ENCODE measurements around the gene TKFC. TPM values are rescaled to one million over a fixed set of nuclear protein-coding genes. Genes with fewer than 3 reads are reported as not detected.

The TKFC gene
- total and polyA plus RNA-seq, 9 of the 15 experiments (the other 6 are each of a cell fraction or from before 2014, with no cell fraction given): 2.0 to 61.7 (median 28.5) TPM

DNA sequence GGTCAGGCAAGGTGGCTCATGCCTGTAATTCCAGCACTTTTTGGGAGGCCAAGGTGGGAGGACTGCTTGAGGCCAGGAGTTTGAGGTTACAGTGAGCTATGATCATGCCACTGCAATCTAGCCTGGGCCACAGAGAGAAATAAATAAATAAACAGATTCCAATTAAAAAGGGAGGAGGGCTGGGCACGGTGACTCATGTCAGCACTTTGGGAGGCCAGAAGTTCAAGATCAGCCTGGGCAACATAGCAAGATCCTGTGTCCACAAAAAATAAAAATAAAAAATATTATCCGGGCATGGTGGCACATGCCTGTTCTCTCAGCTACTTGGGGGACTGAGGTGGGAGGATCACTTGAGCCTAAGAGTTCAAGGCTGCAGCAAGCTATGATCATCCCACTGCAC lies 21.2 kb downstream of the TKFC start:
- peak overlapping the region in 1 of 2 experiments; percentile 89; a peak in 1 of 4 replicates for H3K9ac ChIP-seq (ENCODE audit: insufficient read depth in 1 of 2, low read depth in 2 of 2, low read length in 2 of 2)
- in situ Hi-C loops (cut with MboI): no loop called here
- H3K4me2 ChIP-seq (ENCODE audit: insufficient read depth, low read length): no peak overlapping the region; the same call in 1 of the 2 replicates
- POLR2A ChIA-PET: interaction anchor here (0.6 to 2.5 kb wide), 6 partner anchors 9 to 1160 kb away, joined by 3 to 8 read pairs (median 3); no protein-coding TSS in a partner anchor
- whole genome bisulfite sequencing (ENCODE audit: insufficient coverage, low coverage, missing lambda C conversion rate): 63% methylated on average over 2 of the region's 2 CpGs
- peaks cover 3% of the 10 kb centered on the region for H3K9me1 ChIP-seq (ENCODE audit: control insufficient read depth, insufficient read depth, low read length)
- H3K4me1 ChIP-seq (replicated peaks in 1 of 2; ENCODE audit: control insufficient read depth in 2 of 2, insufficient read depth in 2 of 2, low read length in 2 of 2): peaks cover 26 to 29% of the 10 kb centered on the region in 2 experiments
- H3K27ac ChIP-seq (ENCODE audit: extremely low read depth, low read depth, low read length): peak overlapping the region; percentile 41; the same call in 2 of the 3 replicates
- no peak overlapping the region for H3K4me3 ChIP-seq
- no peaks in the 10 kb centered on the region for H3K27me3 ChIP-seq (ENCODE audit: control insufficient read depth in 2 of 2, insufficient read depth in 2 of 2, low read length in 2 of 2)
- BruUV-seq (replicated peaks): no TSS peak
- CTCF ChIA-PET (ENCODE audit: low intra/inter-chr PET ratio): no interaction called here
- peaks cover 53% of the 10 kb centered on the region; the same call in 2 of the 3 replicates for H3K36me3 ChIP-seq (ENCODE audit: control insufficient read depth, insufficient read depth, low read length)
- no peaks in the 10 kb centered on the region for H3K9me3 ChIP-seq (replicated peaks; ENCODE audit: control insufficient read depth, insufficient read depth, low read depth, low read length)
- no peak for FAIRE-seq
- no peak for DNase-seq (ENCODE audit: extremely low read depth in 1 of 4, low spot score in 3 of 4)
- intact Hi-C loops (cut with micrococcal nuclease): no loop called here
- peaks cover 2% of the 10 kb centered on the region; the same call in 2 of the 3 replicates for H3K79me2 ChIP-seq (ENCODE audit: control insufficient read depth, insufficient read depth, low read length)
- no peak for ATAC-seq
- H4K20me1 ChIP-seq (replicated peaks; ENCODE audit: control insufficient read depth, insufficient read depth, low read length): no peaks in the 10 kb centered on the region
- TF ChIP-seq ZNF253 (CRISPR knock-in tag; conservative IDR thresholded peaks at IDR 0.05) (no peak), KDM1A (IDR thresholded peaks at IDR 0.05) (0 out of 4 replicates have a peak, but pooled peaks of 1 of the 2 experiments have one; percentile 7), FOSL1 (tag; conservative IDR thresholded peaks at IDR 0.05) (peak; percentile 46; the same call in 1 of the 2 replicates), BCOR (IDR thresholded peaks at IDR 0.05) (peak; percentile 29; the same call in 1 of the 2 replicates), SIRT6 (IDR thresholded peaks at IDR 0.05; ENCODE audit: low read depth, low read length) (no peak), SRSF3 (IDR thresholded peaks at IDR 0.05; ENCODE audit: insufficient read depth, low read length) (no peak), PHB (CRISPR knock-in tag; IDR thresholded peaks at IDR 0.05) (no peak), ZNF121 (CRISPR knock-in tag; conservative IDR thresholded peaks at IDR 0.05) (peak; percentile 88), GTF2E2 (tag; IDR thresholded peaks at IDR 0.05) (no peak), PHF21A (IDR thresholded peaks at IDR 0.05; ENCODE audit: borderline replicate concordance, low read depth) (no peak), RBM25 (IDR thresholded peaks at IDR 0.05; ENCODE audit: low read depth, low read length, severe bottlenecking) (peak; percentile 36), KLF1 (tag; IDR thresholded peaks at IDR 0.05) (no peak), ZNF561 (CRISPR knock-in tag; conservative IDR thresholded peaks at IDR 0.05) (no peak)
- TF ChIP-seq, protein P1, sequence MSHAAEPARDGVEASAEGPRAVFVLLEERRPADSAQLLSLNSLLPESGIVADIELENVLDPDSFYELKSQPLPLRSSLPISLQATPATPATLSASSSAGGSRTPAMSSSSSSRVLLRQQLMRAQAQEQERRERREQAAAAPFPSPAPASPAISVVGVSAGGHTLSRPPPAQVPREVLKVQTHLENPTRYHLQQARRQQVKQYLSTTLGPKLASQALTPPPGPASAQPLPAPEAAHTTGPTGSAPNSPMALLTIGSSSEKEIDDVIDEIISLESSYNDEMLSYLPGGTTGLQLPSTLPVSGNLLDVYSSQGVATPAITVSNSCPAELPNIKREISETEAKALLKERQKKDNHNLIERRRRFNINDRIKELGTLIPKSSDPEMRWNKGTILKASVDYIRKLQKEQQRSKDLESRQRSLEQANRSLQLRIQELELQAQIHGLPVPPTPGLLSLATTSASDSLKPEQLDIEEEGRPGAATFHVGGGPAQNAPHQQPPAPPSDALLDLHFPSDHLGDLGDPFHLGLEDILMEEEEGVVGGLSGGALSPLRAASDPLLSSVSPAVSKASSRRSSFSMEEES (CRISPR knock-in tag; IDR thresholded peaks at IDR 0.05): no peak
- TF ChIP-seq, protein P2, sequence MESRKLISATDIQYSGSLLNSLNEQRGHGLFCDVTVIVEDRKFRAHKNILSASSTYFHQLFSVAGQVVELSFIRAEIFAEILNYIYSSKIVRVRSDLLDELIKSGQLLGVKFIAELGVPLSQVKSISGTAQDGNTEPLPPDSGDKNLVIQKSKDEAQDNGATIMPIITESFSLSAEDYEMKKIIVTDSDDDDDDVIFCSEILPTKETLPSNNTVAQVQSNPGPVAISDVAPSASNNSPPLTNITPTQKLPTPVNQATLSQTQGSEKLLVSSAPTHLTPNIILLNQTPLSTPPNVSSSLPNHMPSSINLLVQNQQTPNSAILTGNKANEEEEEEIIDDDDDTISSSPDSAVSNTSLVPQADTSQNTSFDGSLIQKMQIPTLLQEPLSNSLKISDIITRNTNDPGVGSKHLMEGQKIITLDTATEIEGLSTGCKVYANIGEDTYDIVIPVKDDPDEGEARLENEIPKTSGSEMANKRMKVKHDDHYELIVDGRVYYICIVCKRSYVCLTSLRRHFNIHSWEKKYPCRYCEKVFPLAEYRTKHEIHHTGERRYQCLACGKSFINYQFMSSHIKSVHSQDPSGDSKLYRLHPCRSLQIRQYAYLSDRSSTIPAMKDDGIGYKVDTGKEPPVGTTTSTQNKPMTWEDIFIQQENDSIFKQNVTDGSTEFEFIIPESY (CRISPR knock-in tag; IDR thresholded peaks at IDR 0.05): no peak
- H2AFZ ChIP-seq (ENCODE audit: low read depth, low read length): no peak overlapping the region; the same call in 1 of the 2 replicates

Data from K562 (cell line).